HG03469 (cell line): ENCODE measurements around the gene CDH4.

Experiments used
- ATAC-seq: cut with Tn5 transposase; IDR thresholded peaks from one replicate; pipeline ENCODE4 v1.9.1; 2021; ENCODE audit warnings: mild to moderate bottlenecking, moderate library complexity, moderate number of reproducible peaks; ENCODE audit not compliant: unreplicated experiment

The CDH4 gene

DNA sequence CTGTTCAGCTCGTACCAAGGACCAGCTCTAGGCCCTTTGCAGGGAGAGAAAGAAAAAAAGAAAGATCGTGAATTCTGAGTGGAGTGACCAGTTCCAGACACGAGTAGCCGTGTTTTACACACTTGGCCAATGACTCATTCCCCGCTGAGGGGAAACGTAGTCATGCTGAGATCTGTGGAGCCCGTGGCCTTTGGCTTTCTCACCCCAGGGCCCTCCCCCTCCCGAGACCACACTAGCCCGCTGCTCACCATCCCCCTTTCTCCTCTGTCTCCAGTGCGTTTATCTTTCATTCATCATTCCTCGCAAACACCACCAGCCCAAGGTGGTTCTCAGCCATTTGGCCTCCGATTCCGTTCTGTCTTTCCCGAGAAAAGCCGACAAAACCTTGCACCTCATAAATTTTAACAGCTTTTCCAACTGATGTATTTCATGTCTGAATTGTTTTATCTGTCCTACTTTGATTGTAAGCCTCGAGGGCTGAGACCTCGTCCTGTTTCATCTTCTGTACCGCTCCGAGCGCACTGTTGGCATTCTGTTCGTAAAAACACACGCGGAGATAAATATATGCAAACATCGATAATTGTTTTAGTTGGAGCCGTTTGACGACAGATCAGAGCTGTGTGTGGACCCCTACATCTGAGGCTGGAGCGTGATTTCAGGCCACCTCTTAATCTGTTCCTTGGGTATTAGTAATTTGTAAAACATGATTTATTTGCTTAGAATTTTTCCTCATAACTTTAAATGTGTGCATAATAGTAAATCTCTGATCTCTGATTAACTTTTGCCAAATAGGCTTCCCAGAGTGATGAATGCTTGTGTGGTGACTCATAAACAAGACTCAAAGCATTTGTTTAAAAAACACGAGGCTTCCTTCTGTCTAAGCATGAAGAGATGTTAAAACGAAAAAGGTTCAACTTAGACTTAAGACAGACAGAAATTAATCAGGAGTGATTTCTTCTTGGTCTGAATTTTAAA, 336.6 kb downstream of the CDH4 start:
- ATAC-seq, result no peak

DNA sequence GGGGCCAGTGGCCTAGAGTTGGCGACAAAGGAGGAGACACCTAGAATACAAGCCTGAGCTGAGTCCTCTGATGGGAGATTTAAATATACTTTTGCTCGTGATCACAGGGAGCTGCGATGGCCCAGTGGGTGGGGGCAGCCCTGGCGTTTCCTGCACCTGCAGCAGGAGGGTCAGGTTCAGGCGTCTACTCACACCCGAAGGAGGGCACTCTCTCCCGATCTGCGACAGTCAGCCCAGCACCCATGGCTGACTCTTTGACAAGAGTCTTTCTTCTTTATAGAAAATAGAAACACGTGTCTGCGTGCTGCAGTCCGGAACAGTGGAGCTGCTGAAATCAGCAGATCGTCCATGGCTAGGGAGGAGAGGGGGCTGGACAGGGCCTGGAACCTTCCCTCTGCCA, 338.2 kb downstream of the CDH4 start:
- ATAC-seq, result no peak

DNA sequence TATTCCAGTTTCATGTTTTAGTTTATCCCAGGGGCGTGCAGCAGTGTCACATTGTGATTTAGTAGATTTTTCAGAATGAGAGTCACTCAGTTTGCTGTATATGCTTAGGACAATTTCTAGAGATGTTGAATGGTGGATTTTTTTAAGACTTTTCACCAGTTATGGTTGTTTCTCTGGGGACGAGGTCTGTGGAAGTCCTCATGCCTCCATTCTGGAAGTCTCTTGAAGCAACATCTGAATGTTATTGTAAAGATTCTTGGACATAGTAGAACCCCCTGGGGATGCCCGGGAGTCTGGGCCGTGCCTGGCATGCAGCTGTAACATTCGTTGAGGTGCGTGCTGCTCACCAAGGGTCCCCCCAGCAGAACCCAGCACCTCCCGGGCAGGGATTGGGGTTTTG, 341.5 kb downstream of the CDH4 start:
- ATAC-seq, result no peak

DNA sequence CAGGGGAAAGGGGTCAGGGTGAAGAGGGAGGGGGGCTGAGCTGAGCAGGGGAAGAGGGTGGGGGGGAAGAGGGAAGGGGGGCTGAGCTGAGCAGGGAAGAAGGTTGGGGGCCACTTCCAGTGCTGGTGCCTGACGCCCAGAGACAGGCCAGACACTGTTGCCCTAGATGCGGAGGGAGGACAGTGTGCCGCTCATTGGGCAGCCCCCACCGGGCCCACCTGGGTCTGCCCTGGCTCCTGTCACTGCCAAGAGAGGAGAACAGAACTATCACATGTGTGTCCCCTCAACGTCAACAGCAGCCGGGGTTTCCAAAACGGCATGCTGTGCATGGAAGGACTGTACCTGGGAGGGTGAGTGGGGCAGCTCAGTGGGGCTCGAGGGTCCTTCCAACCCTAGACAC, 342.1 kb downstream of the CDH4 start:
- no peak for ATAC-seq

DNA sequence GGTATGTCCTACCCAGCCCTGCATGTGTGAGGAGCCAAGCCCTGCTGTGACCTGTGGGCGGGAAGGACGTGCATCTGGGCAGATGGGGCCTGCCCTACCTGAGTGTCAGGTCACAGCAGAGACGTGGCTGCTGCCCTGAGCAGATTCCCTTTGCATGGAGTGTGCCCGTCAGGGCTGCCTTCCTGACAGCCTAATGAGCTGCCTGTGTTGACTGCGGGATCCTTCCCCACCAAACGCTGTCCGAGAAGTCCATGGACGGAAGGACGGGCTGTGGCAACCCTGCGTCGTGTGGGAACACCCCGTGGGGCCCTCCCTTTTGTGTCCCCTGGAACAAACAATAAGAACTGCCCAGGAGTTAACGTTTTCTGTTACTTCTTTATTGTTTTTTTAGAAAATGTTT, 343.2 kb downstream of the CDH4 start:
- ATAC-seq, result no peak

DNA sequence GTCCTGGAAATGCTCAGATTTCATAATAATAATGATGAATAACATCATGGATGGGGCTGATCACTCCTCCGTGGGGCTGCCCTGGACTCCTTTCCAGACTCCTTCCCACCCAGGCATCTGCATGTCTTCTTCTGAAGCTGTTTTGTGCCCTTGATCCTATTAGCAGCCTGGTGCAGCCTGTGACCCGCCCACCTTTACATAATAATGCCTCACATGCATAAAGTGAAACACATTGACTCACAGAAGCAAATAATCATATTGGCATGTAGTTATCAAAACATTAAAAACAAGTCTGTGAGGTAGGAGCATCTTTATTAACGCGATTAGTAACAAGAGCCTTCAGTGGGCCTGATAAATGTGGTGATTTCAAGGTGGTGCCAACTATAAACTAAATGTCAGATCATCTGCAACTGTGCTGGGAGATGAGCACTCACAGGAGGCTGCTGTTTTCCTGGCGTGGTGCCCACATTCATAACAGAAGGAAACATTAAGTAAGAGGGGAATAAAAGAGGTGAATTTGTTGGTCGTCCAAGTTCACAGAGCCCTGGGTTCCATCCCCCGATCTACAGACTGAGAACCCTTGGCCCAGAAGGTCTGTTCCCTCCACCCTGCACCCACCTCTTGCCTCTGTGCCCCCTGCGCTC, 344.7 kb downstream of the CDH4 start:
- no peak for ATAC-seq

DNA sequence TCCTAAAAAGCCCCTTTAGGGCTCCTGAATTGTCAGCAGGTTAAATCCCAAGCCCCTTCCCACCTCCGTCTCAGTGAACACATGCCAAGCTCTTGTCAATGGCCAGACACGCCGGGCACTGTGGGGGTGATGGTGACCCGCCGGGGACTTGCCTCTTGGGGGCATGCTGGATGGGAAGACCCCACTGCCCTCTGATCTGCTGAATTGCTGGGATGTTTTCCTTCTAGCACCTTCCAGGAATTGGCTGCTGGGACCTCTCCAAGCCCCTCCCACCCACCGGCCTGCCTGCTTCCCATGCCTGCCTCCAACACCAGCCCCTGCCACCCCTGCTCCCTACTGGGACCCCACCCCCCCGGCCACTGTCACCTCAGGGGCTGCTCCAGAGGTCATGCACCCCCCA, 345.9 kb downstream of the CDH4 start:
- ATAC-seq, result no peak

DNA sequence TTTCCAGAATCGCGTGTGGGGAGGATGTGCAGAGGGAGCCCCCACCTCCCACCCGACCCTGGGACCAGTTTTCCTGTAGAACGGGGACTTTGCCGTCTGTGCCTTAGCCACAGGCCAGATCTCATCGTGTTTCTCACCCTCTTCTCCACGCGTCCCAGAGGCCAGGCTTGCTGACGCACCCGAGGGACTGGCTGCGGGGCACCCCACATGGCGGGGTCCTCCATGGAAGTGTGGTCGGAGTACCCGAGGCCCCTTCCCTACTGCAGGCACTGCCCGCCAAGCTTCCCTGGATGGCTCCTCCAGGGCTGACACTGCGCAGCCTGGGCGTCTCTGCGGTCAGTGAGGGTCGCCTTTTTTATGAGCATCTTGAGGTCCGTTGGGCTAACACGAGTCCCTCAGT, 346.5 kb downstream of the CDH4 start:
- ATAC-seq, result no peak

DNA sequence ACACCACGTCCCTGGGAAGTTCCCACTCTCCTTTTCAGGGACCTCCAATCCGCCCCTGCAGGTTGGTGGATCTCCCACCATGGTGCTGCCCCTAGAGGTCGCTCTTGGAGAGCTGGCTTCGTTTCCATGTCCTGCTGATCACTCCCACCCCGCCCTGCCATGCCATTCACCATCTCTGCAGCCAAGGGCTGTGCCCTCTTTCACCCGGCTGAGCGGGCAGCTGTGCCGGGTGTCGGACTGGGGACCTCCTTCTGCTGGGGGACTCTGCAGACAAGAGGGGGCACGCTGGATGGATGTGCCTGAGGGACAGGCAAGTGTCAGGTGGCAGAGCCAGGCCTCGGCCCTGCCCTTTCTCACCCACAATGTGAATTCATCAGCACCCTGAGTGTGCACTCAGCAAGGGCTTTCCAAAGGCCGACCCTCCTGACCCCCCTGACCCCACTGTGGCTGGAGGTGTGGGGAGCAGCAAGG, 347.0 kb downstream of the CDH4 start:
- no peak for ATAC-seq

DNA sequence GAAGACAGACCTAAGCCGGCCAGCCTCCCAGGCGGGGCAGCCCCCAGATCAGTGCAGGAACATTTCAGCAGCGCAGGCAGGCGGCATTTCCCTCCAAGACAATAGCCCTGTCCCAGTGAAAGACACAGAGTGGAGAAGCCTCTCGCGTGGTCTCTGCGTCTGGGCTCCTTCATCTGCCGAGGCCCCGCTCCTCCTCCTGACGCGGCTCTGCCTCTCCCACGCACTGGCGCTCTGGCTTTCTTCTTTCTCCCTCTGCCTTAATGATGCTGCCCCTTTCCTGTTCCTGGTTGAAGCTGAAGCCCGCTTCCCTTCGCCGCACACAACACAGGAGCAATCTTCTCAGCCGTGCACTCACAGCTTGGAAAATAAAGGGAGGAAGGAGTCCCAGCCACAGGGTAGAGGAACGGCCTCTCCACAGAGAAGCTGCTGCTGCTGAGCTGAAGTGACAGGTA, 347.5 kb downstream of the CDH4 start:
- no peak for ATAC-seq

DNA sequence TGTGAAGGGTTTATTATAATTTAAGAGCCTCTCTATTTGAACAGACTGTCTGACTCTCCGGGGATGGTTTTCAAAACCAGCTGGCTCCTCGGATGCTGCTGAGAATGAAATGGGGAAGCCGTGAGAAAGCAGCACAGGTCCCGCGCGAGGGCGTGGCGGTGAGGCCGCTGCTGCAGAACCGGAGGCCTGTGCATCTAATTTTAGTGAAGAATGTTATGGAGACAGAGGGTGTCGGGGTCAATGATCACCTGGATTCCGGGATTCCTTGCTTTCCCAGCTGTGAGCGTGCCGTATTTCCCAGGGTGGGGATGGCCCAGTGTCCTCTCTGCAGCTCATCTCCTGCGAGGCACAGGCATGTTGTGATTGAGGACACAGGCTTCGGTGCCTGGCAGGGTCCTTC, 348.0 kb downstream of the CDH4 start:
- no peak for ATAC-seq

DNA sequence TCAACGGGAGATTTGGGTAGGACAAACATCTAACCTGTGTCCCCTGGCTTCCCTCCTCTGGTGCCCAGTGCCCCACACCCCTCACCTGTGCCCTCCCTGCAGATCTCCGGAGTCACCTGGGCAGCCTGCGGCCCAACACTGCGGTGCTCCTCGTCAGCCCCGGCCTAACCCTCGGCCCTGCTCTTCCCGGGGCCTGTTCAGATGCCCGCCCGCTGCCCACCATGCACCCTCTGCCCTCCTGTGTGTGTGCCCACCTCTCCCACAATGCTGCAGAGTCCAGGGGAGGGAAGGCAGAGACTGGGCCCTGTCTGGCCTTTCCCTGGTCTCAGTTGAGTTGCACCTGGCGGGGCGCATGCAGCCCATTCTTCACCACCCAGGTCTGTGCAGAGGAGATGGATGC, 349.3 kb downstream of the CDH4 start:
- no peak for ATAC-seq

DNA sequence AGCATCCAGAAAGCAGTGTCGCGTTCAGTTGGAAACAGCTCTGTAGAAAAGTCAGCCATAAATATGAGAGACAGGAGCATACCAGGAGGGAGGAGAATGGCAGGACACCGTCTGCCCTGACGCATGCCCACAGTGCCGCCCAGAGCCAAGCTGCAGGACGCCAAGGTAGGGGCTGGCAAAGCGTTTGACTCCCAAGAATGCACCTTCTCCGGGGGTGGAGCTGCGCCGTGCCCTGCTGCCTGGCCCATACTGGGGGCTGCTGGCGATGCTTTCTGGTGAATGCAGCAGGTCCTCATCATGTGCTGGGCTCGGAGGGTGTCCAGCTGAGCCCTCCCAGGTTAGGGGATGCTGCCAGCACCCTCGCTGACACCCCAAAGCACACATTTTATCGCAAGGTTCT, 349.8 kb downstream of the CDH4 start:
- ATAC-seq, result no peak

DNA sequence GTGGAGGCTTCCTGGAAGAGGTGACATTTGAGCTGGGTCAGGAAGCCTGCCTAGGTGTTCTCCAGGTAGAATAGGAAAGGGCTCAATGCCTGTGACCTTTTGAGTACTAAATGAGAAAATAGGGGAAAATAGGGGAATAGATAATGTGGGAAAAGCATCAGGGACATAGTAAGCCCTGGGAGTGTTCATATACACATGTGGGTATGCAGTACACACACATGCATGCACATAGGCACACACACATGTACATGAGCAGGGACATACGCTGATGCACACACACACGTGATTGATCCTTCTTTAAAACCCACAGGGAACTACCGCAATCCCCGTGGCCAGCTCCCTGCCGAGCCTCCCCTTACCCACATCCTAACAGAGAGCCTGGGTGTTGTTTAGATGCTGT, 351.7 kb downstream of the CDH4 start:
- ATAC-seq, result no peak

DNA sequence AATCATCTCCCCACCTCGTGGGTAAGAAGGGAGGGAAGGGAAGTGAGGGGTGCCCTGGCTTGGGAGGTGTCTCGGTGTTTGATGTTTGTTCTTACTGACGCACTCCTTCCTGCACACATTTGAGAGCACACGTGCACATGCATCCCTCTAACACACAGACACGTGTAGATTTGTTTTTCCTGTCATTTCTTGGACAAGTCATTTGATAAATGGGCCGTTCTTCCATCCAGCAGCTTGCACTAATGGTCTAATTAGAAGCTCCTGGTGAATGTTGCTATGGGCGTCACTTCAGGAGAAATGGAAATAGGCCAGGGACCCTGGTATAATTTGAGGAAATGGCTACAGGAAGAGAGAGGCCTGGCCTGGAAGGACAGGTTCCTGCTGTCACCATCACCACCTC, 352.5 kb downstream of the CDH4 start:
- ATAC-seq, result no peak

DNA sequence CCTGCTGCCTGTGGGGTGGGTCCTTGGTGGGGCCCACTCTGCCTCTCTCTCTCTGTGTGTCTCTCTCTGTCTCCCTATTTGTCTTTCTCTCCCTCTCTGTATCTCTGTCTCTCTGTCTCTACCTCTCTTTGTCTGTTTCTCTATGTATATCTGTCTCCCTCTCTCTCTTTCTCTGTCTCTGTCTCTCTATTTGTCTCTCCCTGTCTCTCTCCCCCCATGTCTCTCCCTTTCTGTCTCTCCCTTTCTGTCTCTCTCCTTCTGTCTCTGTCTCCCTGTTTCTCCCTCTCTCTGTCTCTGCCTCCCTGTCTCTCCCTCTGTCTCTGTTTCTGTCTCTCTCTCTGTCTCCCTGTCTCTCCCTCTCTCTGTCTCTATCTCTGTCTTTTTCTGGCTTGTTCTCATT, 353.2 kb downstream of the CDH4 start:
- ATAC-seq, result no peak

DNA sequence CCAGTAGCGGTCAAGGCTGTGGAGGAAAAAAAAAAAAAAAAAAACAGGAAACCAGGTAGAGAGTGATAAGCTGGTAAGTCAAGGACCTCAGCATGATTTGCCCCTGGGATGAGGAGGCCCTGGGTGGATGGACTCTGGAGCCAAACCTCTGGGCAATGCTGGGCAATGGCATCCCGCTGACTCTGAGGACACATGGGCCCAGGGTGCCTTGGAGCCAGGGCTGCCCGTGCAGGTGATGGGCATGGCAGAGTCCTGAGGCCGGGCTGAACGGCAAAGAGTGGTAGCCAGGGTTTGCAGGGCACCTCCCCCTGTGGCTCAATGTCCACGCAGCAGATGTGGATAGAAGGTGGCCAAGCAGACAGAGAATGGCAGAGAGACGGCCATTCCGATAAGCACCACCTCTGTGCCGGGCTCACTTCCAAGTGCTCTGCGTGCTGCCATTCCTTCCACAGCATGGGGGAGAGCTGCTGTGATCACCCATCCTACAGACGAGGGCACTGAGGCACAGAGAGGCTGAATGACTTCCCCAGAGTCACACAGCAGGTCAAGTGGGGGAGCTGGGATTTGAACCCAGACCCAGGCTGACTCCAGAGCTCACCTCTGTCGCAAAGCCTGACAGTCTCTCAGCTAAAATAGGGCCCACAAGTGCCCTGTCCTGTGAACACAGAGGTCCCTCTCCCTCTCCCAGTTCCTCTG, 353.9 kb downstream of the CDH4 start:
- ATAC-seq, result no peak

DNA sequence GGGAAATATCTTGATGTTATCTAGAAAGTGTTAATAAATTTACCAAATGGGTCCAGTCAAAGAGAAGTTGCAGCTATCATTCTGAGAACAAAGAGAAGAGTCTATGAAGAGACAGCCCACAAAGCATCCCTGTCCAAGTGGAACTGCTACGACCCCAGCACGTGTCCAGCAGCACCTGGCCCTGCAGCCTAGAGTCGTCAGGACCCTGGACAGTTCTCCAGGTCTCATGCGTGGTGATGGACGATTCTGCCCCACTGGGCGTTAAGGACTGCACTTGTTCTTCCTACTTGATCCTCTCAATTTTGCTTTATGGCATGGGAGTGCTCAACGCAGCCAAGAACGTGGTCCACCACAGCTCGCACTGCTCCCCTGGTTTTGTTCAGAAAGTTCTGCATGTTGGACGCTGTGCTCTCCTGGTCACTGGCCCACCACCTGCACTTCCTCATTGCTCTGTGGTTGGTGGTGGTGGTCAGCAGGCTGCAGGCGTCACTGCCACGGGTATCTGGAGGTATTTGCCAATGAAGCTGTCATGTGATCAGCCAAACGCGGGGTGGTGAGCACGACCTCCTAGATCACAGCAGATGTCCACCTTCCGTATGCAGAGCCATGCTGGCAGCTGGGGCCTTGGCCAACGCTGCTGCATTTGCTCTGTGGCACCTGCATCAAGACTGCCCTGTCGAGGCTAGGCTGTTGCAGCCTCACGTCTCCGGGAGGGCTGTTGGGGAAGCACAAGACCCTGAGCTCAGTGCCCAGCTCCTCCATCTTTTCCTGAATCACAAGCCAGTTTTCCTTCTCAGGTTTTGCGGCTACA, 356.4 kb downstream of the CDH4 start:
- ATAC-seq, result no peak

DNA sequence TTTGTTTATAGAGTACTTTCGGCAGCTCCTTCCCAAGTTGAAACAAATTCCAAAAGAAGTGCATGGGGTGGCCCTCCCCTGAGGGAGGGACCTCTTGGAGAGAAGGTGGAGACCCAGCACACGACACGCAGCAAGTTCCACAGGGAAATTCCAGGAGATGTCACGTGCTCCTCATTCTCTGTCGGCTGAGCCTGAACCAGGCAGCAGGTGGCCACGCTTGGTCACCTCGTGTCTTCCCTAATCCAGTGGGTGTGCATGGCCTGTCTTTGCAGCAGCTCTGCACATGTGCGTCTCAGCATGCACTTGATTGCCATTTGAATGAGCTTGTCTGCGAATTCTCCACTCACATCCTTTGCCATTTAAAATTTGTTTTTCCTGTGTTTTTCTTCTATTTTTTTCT, 357.4 kb downstream of the CDH4 start:
- no peak for ATAC-seq

DNA sequence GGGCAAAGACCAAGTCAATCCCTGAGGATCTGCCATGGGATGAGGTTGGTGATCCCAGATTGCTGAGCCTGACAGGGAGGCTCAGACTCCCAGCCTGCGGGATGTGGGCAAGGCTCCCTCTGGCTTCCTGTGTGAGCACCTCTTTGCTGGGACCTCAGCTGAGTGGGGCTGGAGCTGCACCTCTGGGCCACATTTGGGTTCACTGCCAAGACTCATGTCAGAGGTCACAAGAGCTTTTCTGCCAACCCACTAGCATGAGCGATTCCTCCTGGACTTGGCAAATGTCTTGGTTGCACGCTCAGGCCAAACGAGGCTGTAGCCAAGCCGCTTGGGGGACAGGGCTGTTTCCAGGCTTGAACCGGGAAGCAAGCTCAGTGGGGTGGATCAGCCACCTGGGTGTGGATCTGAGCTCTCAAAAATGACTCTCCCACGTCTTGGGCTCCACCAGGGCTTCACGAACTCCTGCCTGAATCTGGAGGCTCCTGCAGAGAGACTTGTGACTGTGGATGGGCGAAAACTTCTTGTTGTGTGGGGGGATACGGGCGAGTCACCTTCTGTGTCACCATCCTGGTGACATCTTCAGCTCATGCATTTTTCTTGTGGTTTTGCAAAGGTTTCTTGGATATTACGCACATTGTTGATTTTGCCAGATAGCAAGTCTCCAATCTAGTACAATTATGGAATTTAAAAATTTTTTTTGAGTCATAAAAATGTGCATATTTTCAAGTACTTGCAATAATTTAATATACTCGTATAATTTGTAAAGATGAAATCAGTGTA, 359.5 kb downstream of the CDH4 start:
- no peak for ATAC-seq
